IPS-18a (cell line): Measurements from ENCODE around the gene SALL1.

Experiments
- H3K27ac ChIP-seq: one replicate; pipeline ENCODE4 v1.5.1; 2013; ENCODE audit warnings: low read length
- H3K27me3 ChIP-seq: one replicate; pipeline ENCODE4 v1.6.1; 2013; ENCODE audit warnings: mild to moderate bottlenecking, low read length; ENCODE audit not compliant: control insufficient read depth, insufficient read depth
- H3K36me3 ChIP-seq: one replicate; pipeline ENCODE4 v1.6.1; 2013; ENCODE audit warnings: low read depth, low read length; ENCODE audit not compliant: control insufficient read depth
- H3K4me1 ChIP-seq: one replicate; pipeline ENCODE4 v1.6.1; 2013; ENCODE audit warnings: low read depth, low read length; ENCODE audit not compliant: control insufficient read depth
- H3K4me3 ChIP-seq: one replicate; pipeline ENCODE4 v1.5.1; 2013; ENCODE audit warnings: low read length
- H3K9ac ChIP-seq: one replicate; pipeline ENCODE4 v1.6.1; 2013; ENCODE audit warnings: mild to moderate bottlenecking, low read length, moderate library complexity
- H3K9me3 ChIP-seq: one replicate; pipeline ENCODE4 v1.6.1; 2013; ENCODE audit warnings: low read depth, low read length; ENCODE audit not compliant: control insufficient read depth

The SALL1 gene

GRCh38 chr16:51149251-51149661, 1.8 kb downstream of the SALL1 start:
- Histone ChIP-seq H3K4me3 (peak overlapping the region; percentile 74), H3K27me3 (peaks cover 11% of the 10 kb centered on the region), H3K9ac (peak overlapping the region; percentile 92), H3K36me3 (peaks cover 8% of the 10 kb centered on the region), H3K4me1 (peaks cover 53% of the 10 kb centered on the region), H3K9me3 (no peaks in the 10 kb centered on the region), H3K27ac (no peak overlapping the region)

DNA sequence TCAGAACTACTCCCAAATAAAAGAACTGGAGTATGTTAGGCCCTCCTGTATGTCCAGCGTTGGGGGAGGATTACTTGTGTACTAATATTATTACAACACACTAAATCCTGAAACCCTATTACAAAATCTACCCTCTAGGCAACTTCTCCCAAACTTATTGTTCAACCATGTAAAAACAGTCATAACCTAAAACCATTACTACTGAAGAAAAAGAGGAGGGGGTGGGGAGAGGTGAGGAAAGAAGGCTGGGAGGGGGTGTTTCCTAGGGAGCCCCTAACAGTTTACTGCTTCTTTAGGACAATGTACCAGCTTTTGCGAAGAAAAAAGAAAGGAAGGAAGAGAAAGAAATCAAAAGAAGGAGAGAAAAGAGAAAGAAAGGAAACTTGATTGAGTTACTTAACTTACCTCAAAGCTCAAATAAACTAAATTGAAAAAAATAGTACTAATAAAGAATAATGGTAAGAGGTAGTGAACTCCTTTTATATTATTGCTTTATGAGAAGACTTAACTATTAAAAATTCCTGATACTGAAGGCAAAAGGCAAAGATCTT, 2.3 kb downstream of the SALL1 start:
- Histone ChIP-seq H3K27ac (no peak overlapping the region), H3K27me3 (peaks cover 9% of the 10 kb centered on the region), H3K9ac (peak overlapping the region; percentile 92), H3K4me3 (peak overlapping the region; percentile 74), H3K4me1 (peaks cover 56% of the 10 kb centered on the region), H3K36me3 (peaks cover 8% of the 10 kb centered on the region), H3K9me3 (no peaks in the 10 kb centered on the region)

DNA sequence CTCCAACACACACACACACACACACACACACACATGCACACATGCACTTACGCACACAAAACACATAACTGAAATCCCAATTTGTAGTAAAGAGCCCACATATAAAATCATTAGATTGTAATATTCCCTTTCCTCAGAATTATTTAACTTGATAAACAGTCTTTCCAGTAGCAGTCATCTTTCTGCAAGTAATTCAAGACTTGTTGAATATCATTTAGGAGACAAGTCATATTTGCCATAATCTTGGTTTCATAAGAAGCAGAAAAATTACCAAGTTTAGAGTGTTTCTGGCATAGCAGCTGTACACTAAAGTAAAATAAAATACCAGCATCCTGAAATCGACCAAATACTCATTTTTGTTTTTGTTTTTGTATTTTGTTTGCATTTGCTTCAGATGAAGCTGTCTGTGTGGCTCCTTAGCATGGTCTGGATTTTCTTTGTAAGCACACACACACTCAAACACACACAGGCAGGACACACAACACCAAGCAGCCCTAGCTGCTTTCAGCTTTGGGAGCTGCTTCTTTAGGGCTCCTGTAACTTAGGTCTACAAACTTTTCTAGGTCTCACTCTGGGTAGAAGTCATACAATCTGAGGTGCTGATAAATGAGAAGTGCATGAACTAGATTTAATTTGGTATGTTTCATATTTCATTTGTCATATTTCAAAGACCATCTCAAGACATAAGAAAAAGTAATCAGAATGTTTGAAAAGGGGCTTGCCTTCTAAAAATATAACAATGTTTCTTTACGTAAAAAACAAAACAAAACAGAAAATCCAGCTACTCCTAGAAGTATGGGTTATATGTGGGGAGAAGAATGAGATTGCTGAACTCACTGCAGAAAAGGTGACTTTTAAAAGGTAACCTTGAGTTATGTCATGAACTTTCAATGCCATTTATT, 3.0 kb downstream of the SALL1 start:
- Histone ChIP-seq H3K4me3 (peak overlapping the region; percentile 74), H3K4me1 (peaks cover 57% of the 10 kb centered on the region), H3K9ac (peak overlapping the region; percentile 92), H3K9me3 (no peaks in the 10 kb centered on the region), H3K27ac (no peak overlapping the region), H3K27me3 (peaks cover 2% of the 10 kb centered on the region), H3K36me3 (peaks cover 8% of the 10 kb centered on the region)

DNA sequence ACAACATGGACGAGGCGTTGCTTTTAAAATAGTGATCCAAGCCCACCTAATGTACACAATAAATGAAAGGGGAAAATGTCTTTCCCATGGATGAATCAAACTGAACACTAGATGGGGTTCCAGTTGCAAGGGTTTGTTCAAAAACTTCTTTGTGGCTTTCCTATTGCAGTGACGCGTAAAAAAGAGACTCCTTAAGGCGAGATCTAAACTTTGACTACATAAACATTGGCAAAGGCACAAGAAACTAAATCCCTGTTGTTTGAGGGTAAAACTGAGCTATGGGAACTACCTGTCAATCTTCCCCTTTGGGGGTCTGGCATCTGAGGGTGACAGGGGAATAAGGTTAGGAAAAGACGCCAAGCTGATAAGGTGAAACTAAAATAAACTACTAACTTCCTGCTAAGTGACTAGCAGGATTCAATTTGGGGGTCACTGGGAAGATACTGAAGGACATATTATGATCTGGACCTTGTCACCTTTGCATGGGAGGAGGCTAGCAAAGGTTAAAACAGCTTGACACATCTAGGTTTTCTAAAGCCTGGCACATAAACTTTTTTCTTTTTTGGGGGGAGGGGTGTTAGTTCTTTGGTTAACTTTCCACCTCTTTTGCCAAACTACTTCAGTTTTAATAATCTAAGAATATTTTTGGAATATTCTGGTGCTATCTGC, 4.7 kb downstream of the SALL1 start:
- H3K9me3 ChIP-seq = no peaks in the 10 kb centered on the region
- peaks cover 64% of the 10 kb centered on the region for H3K4me1 ChIP-seq
- no peak overlapping the region for H3K27ac ChIP-seq
- peaks cover 21% of the 10 kb centered on the region for H3K36me3 ChIP-seq
- H3K27me3 ChIP-seq = no peaks in the 10 kb centered on the region
- H3K4me3 ChIP-seq = peak overlapping the region; percentile 6
- peak overlapping the region; percentile 38 for H3K9ac ChIP-seq

- Histone ChIP-seq H3K9ac (no peak overlapping the region), H3K36me3 (peaks cover 43% of the 10 kb centered on the region), H3K4me3 (peak overlapping the region; percentile 28), H3K4me1 (peaks cover 64% of the 10 kb centered on the region), H3K27me3 (no peaks in the 10 kb centered on the region), H3K9me3 (no peaks in the 10 kb centered on the region), H3K27ac (no peak overlapping the region)
Measured at GRCh38 chr16:51144203-51144602, 6.9 kb downstream of the SALL1 start.

- peaks cover 45% of the 10 kb centered on the region for H3K36me3 ChIP-seq
- peak overlapping the region; percentile 11 for H3K4me3 ChIP-seq
- no peak overlapping the region for H3K9ac ChIP-seq
- no peaks in the 10 kb centered on the region for H3K9me3 ChIP-seq
- no peak overlapping the region for H3K27ac ChIP-seq
- H3K27me3 ChIP-seq = no peaks in the 10 kb centered on the region
- peaks cover 59% of the 10 kb centered on the region for H3K4me1 ChIP-seq
Measured at GRCh38 chr16:51143196-51143977, 7.7 kb downstream of the SALL1 start.

- Histone ChIP-seq H3K4me1 (peaks cover 42% of the 10 kb centered on the region), H3K36me3 (peaks cover 61% of the 10 kb centered on the region), H3K27me3 (no peaks in the 10 kb centered on the region), H3K9me3 (no peaks in the 10 kb centered on the region), H3K4me3 (no peak overlapping the region), H3K27ac (no peak overlapping the region), H3K9ac (no peak overlapping the region)
Measured at GRCh38 chr16:51141541-51141940, 9.5 kb downstream of the SALL1 start.

DNA sequence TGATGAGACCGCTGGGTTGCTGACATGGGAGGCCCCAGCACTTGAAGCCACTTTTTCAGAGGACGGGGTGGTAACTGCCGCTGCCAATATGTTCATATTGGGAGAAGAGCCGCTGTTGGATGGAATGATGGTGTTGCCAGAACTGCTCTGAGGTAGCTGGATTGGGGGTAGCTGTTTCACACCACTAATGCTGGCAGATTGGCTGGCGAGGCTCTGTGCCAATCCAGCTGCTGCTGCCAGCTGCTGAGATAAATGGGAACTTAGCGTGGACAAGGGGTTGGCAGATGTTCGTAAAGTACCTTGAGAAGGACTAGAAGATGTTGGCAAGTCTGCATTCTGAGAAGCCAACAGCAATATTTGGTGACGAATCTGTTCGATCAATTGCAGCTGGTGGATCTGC, 10.0 kb downstream of the SALL1 start:
- H3K4me3 ChIP-seq = no peak overlapping the region
- H3K36me3 ChIP-seq = peaks cover 66% of the 10 kb centered on the region

GRCh38 chr16:51140112-51140511, 11.0 kb downstream of the SALL1 start:
- H3K9me3 ChIP-seq = no peaks in the 10 kb centered on the region
- no peaks in the 10 kb centered on the region for H3K27me3 ChIP-seq
- H3K9ac ChIP-seq = no peak overlapping the region
- no peak overlapping the region for H3K4me3 ChIP-seq
- no peak overlapping the region for H3K27ac ChIP-seq
- H3K4me1 ChIP-seq = peaks cover 34% of the 10 kb centered on the region
- H3K36me3 ChIP-seq = peaks cover 74% of the 10 kb centered on the region

More for the DNA sequence above, 10.0 kb downstream of the SALL1 start:
- Histone ChIP-seq H3K9me3 (no peaks in the 10 kb centered on the region), H3K9ac (no peak overlapping the region), H3K27ac (no peak overlapping the region), H3K4me1 (peaks cover 38% of the 10 kb centered on the region), H3K27me3 (no peaks in the 10 kb centered on the region)

DNA sequence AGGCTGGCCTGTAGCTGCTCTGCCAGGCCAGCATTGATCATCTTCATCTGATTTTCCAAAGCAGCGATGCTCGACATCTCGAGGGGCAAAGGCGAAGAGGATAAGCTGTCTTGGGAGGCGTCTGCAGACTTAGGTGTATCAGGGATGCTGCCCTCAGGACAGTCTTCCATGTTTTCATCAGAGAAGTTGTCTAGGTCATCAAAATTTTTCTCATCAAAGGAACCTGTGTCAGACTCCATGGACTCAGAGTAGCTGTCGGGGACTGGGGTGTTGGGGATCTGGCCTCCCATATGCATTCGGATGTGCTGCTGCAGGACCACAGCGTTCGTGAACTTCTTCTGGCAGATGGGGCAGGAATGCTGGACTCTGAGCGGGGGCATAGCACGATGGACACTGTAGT, 11.5 kb downstream of the SALL1 start:
- no peak overlapping the region for H3K27ac ChIP-seq
- no peak overlapping the region for H3K9ac ChIP-seq
- H3K4me3 ChIP-seq = no peak overlapping the region
- peaks cover 74% of the 10 kb centered on the region for H3K36me3 ChIP-seq
- H3K4me1 ChIP-seq = peaks cover 28% of the 10 kb centered on the region
- H3K27me3 ChIP-seq = no peaks in the 10 kb centered on the region
- no peaks in the 10 kb centered on the region for H3K9me3 ChIP-seq

DNA sequence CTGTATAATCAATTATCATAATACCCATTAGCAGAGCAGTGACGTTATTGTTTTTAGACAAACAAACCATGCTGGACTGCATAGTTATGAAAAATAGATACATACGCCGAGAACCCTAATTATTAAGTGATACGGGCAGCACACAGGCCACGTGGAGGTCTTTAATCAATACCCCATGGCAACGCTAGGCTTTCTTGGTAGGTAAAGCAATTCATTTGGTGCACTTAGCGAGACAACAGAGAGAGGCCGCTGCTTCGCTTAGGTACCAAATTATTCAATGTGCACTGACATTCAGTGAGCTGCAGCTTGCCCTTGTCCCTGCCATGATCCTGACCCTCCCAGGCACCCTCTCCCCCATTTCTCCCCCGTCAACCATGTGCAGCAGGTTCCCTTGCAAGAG, 12.9 kb downstream of the SALL1 start:
- no peak overlapping the region for H3K4me3 ChIP-seq
- peaks cover 19% of the 10 kb centered on the region for H3K4me1 ChIP-seq
- no peaks in the 10 kb centered on the region for H3K9me3 ChIP-seq
- H3K27me3 ChIP-seq = no peaks in the 10 kb centered on the region
- no peak overlapping the region for H3K9ac ChIP-seq
- H3K36me3 ChIP-seq = peaks cover 74% of the 10 kb centered on the region
- no peak overlapping the region for H3K27ac ChIP-seq
